DOHH2 (cell line): ENCODE measurements around the gene GRIK2.

Source experiments
- EZH2phosphoT487 ChIP-seq: fragments of 200-600 bp; sonication (generic); IDR thresholded peaks from 2 replicates; pipeline ENCODE4 v1.6.1; 2017; ENCODE audit warnings: borderline replicate concordance, mild to moderate bottlenecking, antibody characterized with exemption, low read length, moderate library complexity, mixed read lengths
- TF ChIP-seq, protein P1 (sequence below): fragments of 200-600 bp; sonication (generic); IDR thresholded peaks from one replicate; pipeline ENCODE4 v1.5.1; 2014; ENCODE audit warnings: antibody characterized with exemption, mild to moderate bottlenecking, low read depth, low read length; ENCODE audit not compliant: poor library complexity, severe bottlenecking

DNA sequence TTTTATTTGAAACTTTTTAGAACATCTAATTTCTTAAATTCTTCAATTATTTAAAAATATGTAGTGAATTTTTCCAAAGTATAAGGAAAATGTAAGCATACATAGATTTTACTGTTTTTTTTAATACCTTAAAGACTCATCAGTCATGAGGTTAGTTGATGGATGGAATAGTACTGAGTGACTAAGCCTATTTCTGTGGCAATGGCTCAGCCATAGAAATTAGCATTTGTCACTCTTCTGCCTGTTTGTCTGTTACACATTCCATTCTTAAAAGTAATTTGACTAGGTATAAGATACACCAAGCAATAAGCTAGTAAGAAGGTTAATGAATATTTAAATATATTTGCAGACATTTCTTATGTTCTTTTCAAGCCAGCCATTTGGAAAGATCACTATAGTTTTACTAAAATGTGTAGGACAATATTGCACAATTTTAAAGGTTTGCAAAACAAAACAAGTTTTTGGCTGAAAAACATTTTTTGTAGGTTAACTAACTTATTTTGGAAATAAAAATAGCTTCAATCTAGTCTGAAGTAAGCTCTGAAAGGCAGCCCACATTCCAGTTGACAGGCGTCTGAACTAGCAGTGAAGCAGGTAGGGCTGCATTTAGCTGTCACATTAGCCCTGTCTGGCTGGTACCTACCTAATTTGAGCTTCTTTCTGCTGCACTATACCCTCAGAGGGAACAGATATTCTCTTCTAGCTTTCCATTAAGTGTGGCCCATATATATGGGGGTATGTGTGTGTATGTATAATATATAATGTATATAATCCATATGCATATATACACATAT is 385.7 kb downstream of the GRIK2 start:
- TF ChIP-seq, protein P1, sequence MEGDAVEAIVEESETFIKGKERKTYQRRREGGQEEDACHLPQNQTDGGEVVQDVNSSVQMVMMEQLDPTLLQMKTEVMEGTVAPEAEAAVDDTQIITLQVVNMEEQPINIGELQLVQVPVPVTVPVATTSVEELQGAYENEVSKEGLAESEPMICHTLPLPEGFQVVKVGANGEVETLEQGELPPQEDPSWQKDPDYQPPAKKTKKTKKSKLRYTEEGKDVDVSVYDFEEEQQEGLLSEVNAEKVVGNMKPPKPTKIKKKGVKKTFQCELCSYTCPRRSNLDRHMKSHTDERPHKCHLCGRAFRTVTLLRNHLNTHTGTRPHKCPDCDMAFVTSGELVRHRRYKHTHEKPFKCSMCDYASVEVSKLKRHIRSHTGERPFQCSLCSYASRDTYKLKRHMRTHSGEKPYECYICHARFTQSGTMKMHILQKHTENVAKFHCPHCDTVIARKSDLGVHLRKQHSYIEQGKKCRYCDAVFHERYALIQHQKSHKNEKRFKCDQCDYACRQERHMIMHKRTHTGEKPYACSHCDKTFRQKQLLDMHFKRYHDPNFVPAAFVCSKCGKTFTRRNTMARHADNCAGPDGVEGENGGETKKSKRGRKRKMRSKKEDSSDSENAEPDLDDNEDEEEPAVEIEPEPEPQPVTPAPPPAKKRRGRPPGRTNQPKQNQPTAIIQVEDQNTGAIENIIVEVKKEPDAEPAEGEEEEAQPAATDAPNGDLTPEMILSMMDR, result no peak
- TF ChIP-seq EZH2phosphoT487, result no peak
